GM12892 (cell line): ENCODE measurements around the gene CST7.

ENCODE experiments used
- POLR2A ChIP-seq: IDR thresholded peaks from 2 replicates; pipeline ENCODE4 v1.6.1; 2011; ENCODE audit warnings: low read depth, low read length, control low read depth
- POLR2AphosphoS5 ChIP-seq: IDR thresholded peaks from 2 replicates; pipeline ENCODE4 v1.6.1; 2011; ENCODE audit warnings: low read depth, low read length, control low read depth
- TAF1 ChIP-seq: IDR thresholded peaks from 2 replicates; pipeline ENCODE4 v1.6.1; 2011; ENCODE audit warnings: low read depth, mild to moderate bottlenecking, control low read depth, low read length, borderline replicate concordance

- no peak for TF ChIP-seq POLR2AphosphoS5
- no peak for TF ChIP-seq POLR2A
- no peak for TF ChIP-seq TAF1
Measured at GRCh38 chr20:24906806-24907205, 42.3 kb upstream of the CST7 start.
